ENCODE data around the gene CD22.

The CD22 gene

GRCh38 chr19:35297922-35298321 lies 31.1 kb upstream of the CD22 start (continued):
- TF ChIP-seq, protein P1, sequence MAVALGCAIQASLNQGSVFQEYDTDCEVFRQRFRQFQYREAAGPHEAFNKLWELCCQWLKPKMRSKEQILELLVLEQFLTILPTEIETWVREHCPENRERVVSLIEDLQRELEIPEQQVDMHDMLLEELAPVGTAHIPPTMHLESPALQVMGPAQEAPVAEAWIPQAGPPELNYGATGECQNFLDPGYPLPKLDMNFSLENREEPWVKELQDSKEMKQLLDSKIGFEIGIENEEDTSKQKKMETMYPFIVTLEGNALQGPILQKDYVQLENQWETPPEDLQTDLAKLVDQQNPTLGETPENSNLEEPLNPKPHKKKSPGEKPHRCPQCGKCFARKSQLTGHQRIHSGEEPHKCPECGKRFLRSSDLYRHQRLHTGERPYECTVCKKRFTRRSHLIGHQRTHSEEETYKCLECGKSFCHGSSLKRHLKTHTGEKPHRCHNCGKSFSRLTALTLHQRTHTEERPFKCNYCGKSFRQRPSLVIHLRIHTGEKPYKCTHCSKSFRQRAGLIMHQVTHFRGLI (tag by site-specific recombination; IDR thresholded peaks at IDR 0.05): no peak
- TF ChIP-seq GLIS2 (tag by site-specific recombination; IDR thresholded peaks at IDR 0.05) (no peak), ZNF843 (tag by site-specific recombination; IDR thresholded peaks at IDR 0.05) (no peak), ZNF626 (tag by site-specific recombination; IDR thresholded peaks at IDR 0.05) (no peak), ZNF501 (tag by site-specific recombination; IDR thresholded peaks at IDR 0.05) (no peak), ZNF830 (tag by site-specific recombination; IDR thresholded peaks at IDR 0.05; ENCODE audit: low read depth) (no peak), ZNF202 (tag by site-specific recombination; IDR thresholded peaks at IDR 0.05; ENCODE audit: borderline replicate concordance) (no peak; the same call in 1 of the 2 replicates), ZBTB48 (tag by site-specific recombination; IDR thresholded peaks at IDR 0.05) (no peak), ZNF274 (IDR thresholded peaks at IDR 0.05; ENCODE audit: low read length) (no peak), ZNF274 (tag by site-specific recombination; IDR thresholded peaks at IDR 0.05; ENCODE audit: borderline replicate concordance) (peak; percentile 67; the same call in 1 of the 2 replicates), ZNF514 (tag by site-specific recombination; IDR thresholded peaks at IDR 0.05) (peak; percentile 23), RBAK (tag by site-specific recombination; IDR thresholded peaks at IDR 0.05) (no peak; the same call in 1 of the 2 replicates), GFI1B (tag by site-specific recombination; IDR thresholded peaks at IDR 0.05) (no peak), ZBTB8A (tag by site-specific recombination; IDR thresholded peaks at IDR 0.05) (no peak), ZSCAN16 (tag by site-specific recombination; IDR thresholded peaks at IDR 0.05) (no peak), ZSCAN23 (tag by site-specific recombination; IDR thresholded peaks at IDR 0.05) (no peak), ZNF670 (tag by site-specific recombination; IDR thresholded peaks at IDR 0.05; ENCODE audit: low read depth) (no peak; the same call in 1 of the 2 replicates), ZNF112 (tag by site-specific recombination; IDR thresholded peaks at IDR 0.05) (no peak), ZNF280D (tag by site-specific recombination; IDR thresholded peaks at IDR 0.05) (no peak), ZNF18 (tag by site-specific recombination; IDR thresholded peaks at IDR 0.05) (peak; percentile 85), ZNF529 (tag by site-specific recombination; IDR thresholded peaks at IDR 0.05; ENCODE audit: insufficient replicate concordance) (no peak), MEIS1 (CRISPR knock-in tag; IDR thresholded peaks at IDR 0.05; ENCODE audit: borderline replicate concordance) (no peak), ZNF792 (tag by site-specific recombination; IDR thresholded peaks at IDR 0.05) (no peak), MYNN (tag by site-specific recombination; IDR thresholded peaks at IDR 0.05; ENCODE audit: borderline replicate concordance) (no peak), ZSCAN30 (tag by site-specific recombination; IDR thresholded peaks at IDR 0.05) (no peak), ZNF610 (tag by site-specific recombination; IDR thresholded peaks at IDR 0.05; ENCODE audit: borderline replicate concordance) (no peak)
- TF ChIP-seq, protein P2, sequence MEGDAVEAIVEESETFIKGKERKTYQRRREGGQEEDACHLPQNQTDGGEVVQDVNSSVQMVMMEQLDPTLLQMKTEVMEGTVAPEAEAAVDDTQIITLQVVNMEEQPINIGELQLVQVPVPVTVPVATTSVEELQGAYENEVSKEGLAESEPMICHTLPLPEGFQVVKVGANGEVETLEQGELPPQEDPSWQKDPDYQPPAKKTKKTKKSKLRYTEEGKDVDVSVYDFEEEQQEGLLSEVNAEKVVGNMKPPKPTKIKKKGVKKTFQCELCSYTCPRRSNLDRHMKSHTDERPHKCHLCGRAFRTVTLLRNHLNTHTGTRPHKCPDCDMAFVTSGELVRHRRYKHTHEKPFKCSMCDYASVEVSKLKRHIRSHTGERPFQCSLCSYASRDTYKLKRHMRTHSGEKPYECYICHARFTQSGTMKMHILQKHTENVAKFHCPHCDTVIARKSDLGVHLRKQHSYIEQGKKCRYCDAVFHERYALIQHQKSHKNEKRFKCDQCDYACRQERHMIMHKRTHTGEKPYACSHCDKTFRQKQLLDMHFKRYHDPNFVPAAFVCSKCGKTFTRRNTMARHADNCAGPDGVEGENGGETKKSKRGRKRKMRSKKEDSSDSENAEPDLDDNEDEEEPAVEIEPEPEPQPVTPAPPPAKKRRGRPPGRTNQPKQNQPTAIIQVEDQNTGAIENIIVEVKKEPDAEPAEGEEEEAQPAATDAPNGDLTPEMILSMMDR (tag by site-specific recombination; IDR thresholded peaks at IDR 0.05): no peak
- TF ChIP-seq, protein P3, sequence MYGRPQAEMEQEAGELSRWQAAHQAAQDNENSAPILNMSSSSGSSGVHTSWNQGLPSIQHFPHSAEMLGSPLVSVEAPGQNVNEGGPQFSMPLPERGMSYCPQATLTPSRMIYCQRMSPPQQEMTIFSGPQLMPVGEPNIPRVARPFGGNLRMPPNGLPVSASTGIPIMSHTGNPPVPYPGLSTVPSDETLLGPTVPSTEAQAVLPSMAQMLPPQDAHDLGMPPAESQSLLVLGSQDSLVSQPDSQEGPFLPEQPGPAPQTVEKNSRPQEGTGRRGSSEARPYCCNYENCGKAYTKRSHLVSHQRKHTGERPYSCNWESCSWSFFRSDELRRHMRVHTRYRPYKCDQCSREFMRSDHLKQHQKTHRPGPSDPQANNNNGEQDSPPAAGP (tag by site-specific recombination; IDR thresholded peaks at IDR 0.05): no peak
- TF ChIP-seq, protein P4, sequence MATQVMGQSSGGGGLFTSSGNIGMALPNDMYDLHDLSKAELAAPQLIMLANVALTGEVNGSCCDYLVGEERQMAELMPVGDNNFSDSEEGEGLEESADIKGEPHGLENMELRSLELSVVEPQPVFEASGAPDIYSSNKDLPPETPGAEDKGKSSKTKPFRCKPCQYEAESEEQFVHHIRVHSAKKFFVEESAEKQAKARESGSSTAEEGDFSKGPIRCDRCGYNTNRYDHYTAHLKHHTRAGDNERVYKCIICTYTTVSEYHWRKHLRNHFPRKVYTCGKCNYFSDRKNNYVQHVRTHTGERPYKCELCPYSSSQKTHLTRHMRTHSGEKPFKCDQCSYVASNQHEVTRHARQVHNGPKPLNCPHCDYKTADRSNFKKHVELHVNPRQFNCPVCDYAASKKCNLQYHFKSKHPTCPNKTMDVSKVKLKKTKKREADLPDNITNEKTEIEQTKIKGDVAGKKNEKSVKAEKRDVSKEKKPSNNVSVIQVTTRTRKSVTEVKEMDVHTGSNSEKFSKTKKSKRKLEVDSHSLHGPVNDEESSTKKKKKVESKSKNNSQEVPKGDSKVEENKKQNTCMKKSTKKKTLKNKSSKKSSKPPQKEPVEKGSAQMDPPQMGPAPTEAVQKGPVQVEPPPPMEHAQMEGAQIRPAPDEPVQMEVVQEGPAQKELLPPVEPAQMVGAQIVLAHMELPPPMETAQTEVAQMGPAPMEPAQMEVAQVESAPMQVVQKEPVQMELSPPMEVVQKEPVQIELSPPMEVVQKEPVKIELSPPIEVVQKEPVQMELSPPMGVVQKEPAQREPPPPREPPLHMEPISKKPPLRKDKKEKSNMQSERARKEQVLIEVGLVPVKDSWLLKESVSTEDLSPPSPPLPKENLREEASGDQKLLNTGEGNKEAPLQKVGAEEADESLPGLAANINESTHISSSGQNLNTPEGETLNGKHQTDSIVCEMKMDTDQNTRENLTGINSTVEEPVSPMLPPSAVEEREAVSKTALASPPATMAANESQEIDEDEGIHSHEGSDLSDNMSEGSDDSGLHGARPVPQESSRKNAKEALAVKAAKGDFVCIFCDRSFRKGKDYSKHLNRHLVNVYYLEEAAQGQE (tag by site-specific recombination; IDR thresholded peaks at IDR 0.05): no peak; the same call in 1 of the 2 replicates
